D721Med (cell line): ENCODE results near the gene HNRNPC.
"Not testable (repeated sequence)": the region's sequence is repeated elsewhere in the genome, so short reads cannot be mapped to it uniquely, and the experiment has no call there.

Experiments
- DNase-seq: peaks from one replicate; pipeline ENCODE4 v3.0.0; 2011; ENCODE audit warnings: low spot score; ENCODE audit not compliant: insufficient read length
- FAIRE-seq: peaks from 2 replicates; lab custom pipeline; 2011; peaks lifted over from hg19 to GRCh38; lab: Jason Lieb, UNC
- CTCF ChIP-seq: IDR thresholded peaks from 2 replicates; pipeline ENCODE4 v1.5.1; 2012; ENCODE audit warnings: mild to moderate bottlenecking, control low read depth; ENCODE audit not compliant: insufficient read depth; ENCODE audit errors: missing control alignments

HNRNPC gene

GRCh38 chr14:21258889-21259787, 10.1 kb downstream of the HNRNPC start:
- FAIRE-seq (no peak), DNase-seq (no peak)
- TF ChIP-seq CTCF = no peak

- no peak for TF ChIP-seq CTCF
Measured at GRCh38 chr14:21258005-21258888, 11.0 kb downstream of the HNRNPC start.

GRCh38 chr14:21257394-21257909, 11.8 kb downstream of the HNRNPC start:
- no peak for TF ChIP-seq CTCF
- FAIRE-seq = no peak
- DNase-seq = no peak

More at GRCh38 chr14:21258005-21258888, 11.0 kb downstream of the HNRNPC start:
- FAIRE-seq (no peak), DNase-seq (no peak)

- FAIRE-seq (no peak), DNase-seq (no peak)
Measured at GRCh38 chr14:21256539-21257393, 12.5 kb downstream of the HNRNPC start.

GRCh38 chr14:21256102-21256447, 13.2 kb downstream of the HNRNPC start:
- FAIRE-seq = not testable (repeated sequence)

More at GRCh38 chr14:21256539-21257393, 12.5 kb downstream of the HNRNPC start:
- TF ChIP-seq CTCF = no peak

GRCh38 chr14:21255385-21256101, 13.7 kb downstream of the HNRNPC start:
- TF ChIP-seq CTCF = no peak
- peak; percentile 70 for FAIRE-seq
- DNase-seq = no peak

More at GRCh38 chr14:21256102-21256447, 13.2 kb downstream of the HNRNPC start:
- not testable (repeated sequence) for DNase-seq
